GM21723 (cell line): ENCODE results near the gene LIF.

ENCODE experiments used
- ATAC-seq: cut with Tn5 transposase; IDR thresholded peaks from one replicate; pipeline ENCODE4 v1.9.1; 2021; ENCODE audit warnings: mild to moderate bottlenecking, moderate library complexity; ENCODE audit not compliant: unreplicated experiment

Gene LIF

GRCh38 chr22:30265131-30265720, 18.7 kb upstream of the LIF start:
- ATAC-seq: no peak

GRCh38 chr22:30263883-30264282, 17.3 kb upstream of the LIF start:
- ATAC-seq: no peak

GRCh38 chr22:30262917-30263741, 16.6 kb upstream of the LIF start:
- ATAC-seq: no peak

GRCh38 chr22:30262112-30262511, 15.6 kb upstream of the LIF start:
- ATAC-seq: no peak

- ATAC-seq: no peak
These were observed 14.6 kb upstream of the LIF start for GRCh38 chr22:30261134-30261533.

GRCh38 chr22:30260682-30261081, 14.1 kb upstream of the LIF start:
- ATAC-seq: no peak

- ATAC-seq: no peak
These were observed 13.7 kb upstream of the LIF start for GRCh38 chr22:30260276-30260675.

- no peak for ATAC-seq
These were observed 7.8 kb upstream of the LIF start for GRCh38 chr22:30254314-30254713.

- no peak for ATAC-seq
These were observed 6.8 kb upstream of the LIF start for GRCh38 chr22:30253205-30253852.

GRCh38 chr22:30252411-30253204, 6.0 kb upstream of the LIF start:
- no peak for ATAC-seq

GRCh38 chr22:30251711-30252110, 5.2 kb upstream of the LIF start:
- no peak for ATAC-seq

- ATAC-seq: no peak
These were observed 4.2 kb upstream of the LIF start for GRCh38 chr22:30250661-30251267.

GRCh38 chr22:30250039-30250565, 3.5 kb upstream of the LIF start:
- ATAC-seq: no peak

- no peak for ATAC-seq
These were observed 2.8 kb upstream of the LIF start for GRCh38 chr22:30249049-30250038.

- no peak for ATAC-seq
These were observed 1.9 kb upstream of the LIF start for GRCh38 chr22:30248484-30248883.

- no peak for ATAC-seq
These were observed 1.4 kb upstream of the LIF start for GRCh38 chr22:30247974-30248373.

- no peak for ATAC-seq
These were observed 1.0 kb upstream of the LIF start for GRCh38 chr22:30247561-30247960.

GRCh38 chr22:30246814-30247376, 336 bp upstream of the LIF start:
- ATAC-seq: no peak
